OCI-LY1 (cell line): ENCODE data around the gene DDAH1.

Experiments
- H2AFZ ChIP-seq: fragments of 200-600 bp; sonication (generic), shearing (Covaris generic); 2 replicates; pipeline ENCODE4 v1.6.0; 2014; ENCODE audit warnings: antibody characterized with exemption, mild to moderate bottlenecking, low read length
- H3F3A ChIP-seq: fragments of 200-600 bp; sonication (generic), shearing (Covaris generic); 2 replicates; pipeline ENCODE4 v1.6.0; 2014; ENCODE audit warnings: mild to moderate bottlenecking, antibody characterized with exemption, low read length, moderate library complexity; ENCODE audit not compliant: insufficient read depth
- H3K27ac ChIP-seq: fragments of 200-600 bp; sonication (generic); 2 replicates; pipeline ENCODE4 v1.5.1; 2014; ENCODE audit warnings: low read length, mixed run types, mild to moderate bottlenecking, low read depth; ENCODE audit not compliant: poor library complexity, severe bottlenecking
- H3K27me3 ChIP-seq: fragments of 200-600 bp; sonication (generic); 2 replicates; pipeline ENCODE4 v1.6.0; 2014; ENCODE audit warnings: antibody characterized with exemption, mild to moderate bottlenecking, low read length, moderate library complexity; ENCODE audit not compliant: insufficient read depth
- H3K36me3 ChIP-seq: fragments of 200-600 bp; sonication (generic); 2 replicates; pipeline ENCODE4 v1.6.1; 2014; ENCODE audit warnings: mild to moderate bottlenecking, antibody characterized with exemption, low read length, moderate library complexity, mixed read lengths; ENCODE audit not compliant: insufficient read depth
- H3K4me1 ChIP-seq: fragments of 200-600 bp; sonication (generic); 2 replicates; pipeline ENCODE4 v1.5.1; 2014; ENCODE audit warnings: mild to moderate bottlenecking, low read length, moderate library complexity; ENCODE audit not compliant: insufficient read depth, severe bottlenecking
- H3K4me2 ChIP-seq: fragments of 200-600 bp; sonication (generic), shearing (Covaris generic); 2 replicates; pipeline ENCODE4 v1.6.1; 2014; ENCODE audit warnings: low read length
- H3K4me3 ChIP-seq: fragments of 200-600 bp; sonication (generic); 2 replicates; pipeline ENCODE4 v1.5.1; 2014; ENCODE audit warnings: low read length, low read depth, mild to moderate bottlenecking, mixed read lengths; ENCODE audit not compliant: poor library complexity, severe bottlenecking
- H3K79me2 ChIP-seq: fragments of 200-600 bp; shearing (Covaris generic); 2 replicates; pipeline ENCODE4 v1.6.1; 2016; ENCODE audit warnings: mixed run types, low read length, mixed read lengths; ENCODE audit not compliant: insufficient read depth
- H3K9ac ChIP-seq: fragments of 200-600 bp; sonication (generic), shearing (Covaris generic); 2 replicates; pipeline ENCODE4 v1.6.1; 2014; ENCODE audit warnings: mild to moderate bottlenecking, low read length, mixed read lengths
- H3K9me2 ChIP-seq: fragments of 200-600 bp; sonication (generic), shearing (Covaris generic); 2 replicates; pipeline ENCODE4 v1.6.1; 2014; ENCODE audit warnings: low read depth, mild to moderate bottlenecking, low read length, mixed read lengths
- H3K9me3 ChIP-seq: fragments of 200-600 bp; shearing (Covaris generic); 2 replicates; pipeline ENCODE4 v1.6.1; 2014; ENCODE audit warnings: low read length, mixed read lengths
- H4K20me1 ChIP-seq: fragments of 200-600 bp; sonication (generic), shearing (Covaris generic); 2 replicates; pipeline ENCODE4 v1.6.0; 2016; ENCODE audit warnings: mild to moderate bottlenecking, low read length; ENCODE audit not compliant: insufficient read depth
- CTCF ChIP-seq: fragments of 200-600 bp; sonication (generic), shearing (Covaris generic); IDR thresholded peaks from 2 replicates; pipeline ENCODE4 v1.5.1; 2017; ENCODE audit warnings: mild to moderate bottlenecking, antibody characterized with exemption, low read length, moderate library complexity, mixed read lengths
- EZH2 ChIP-seq: fragments of 200-600 bp; sonication (generic), shearing (Covaris generic); IDR thresholded peaks from 2 replicates; pipeline ENCODE4 v1.8.0; 2017; ENCODE audit warnings: borderline replicate concordance, mixed run types, mild to moderate bottlenecking, antibody characterized with exemption, low read length, moderate library complexity, mixed read lengths

Gene DDAH1

GRCh38 chr1:85313888-85314696 is 150.9 kb downstream of the DDAH1 start:
- TF ChIP-seq CTCF, result no peak
- TF ChIP-seq EZH2, result no peak
- Histone ChIP-seq H2AFZ (no peak overlapping the region), H3K4me3 (no peak overlapping the region), H3K4me2 (no peak overlapping the region), H3K9ac (no peak overlapping the region), H3F3A (no peaks in the 10 kb centered on the region), H3K27ac (no peak overlapping the region), H3K4me1 (no peaks in the 10 kb centered on the region), H3K27me3 (no peaks in the 10 kb centered on the region), H3K9me2 (no peaks in the 10 kb centered on the region), H3K36me3 (no peaks in the 10 kb centered on the region), H3K79me2 (no peaks in the 10 kb centered on the region), H3K9me3 (no peaks in the 10 kb centered on the region), H4K20me1 (no peaks in the 10 kb centered on the region)

GRCh38 chr1:85311818-85312217 is 153.1 kb downstream of the DDAH1 start:
- H3F3A ChIP-seq, result no peaks in the 10 kb centered on the region
- no peaks in the 10 kb centered on the region for H3K79me2 ChIP-seq
- H2AFZ ChIP-seq, result no peak overlapping the region
- H3K27me3 ChIP-seq, result no peaks in the 10 kb centered on the region
- no peaks in the 10 kb centered on the region for H3K9me2 ChIP-seq
- H3K27ac ChIP-seq, result no peak overlapping the region
- no peak overlapping the region for H3K9ac ChIP-seq
- no peaks in the 10 kb centered on the region for H3K36me3 ChIP-seq
- no peak overlapping the region for H3K4me3 ChIP-seq
- TF ChIP-seq CTCF (no peak), EZH2 (no peak)
- no peak overlapping the region for H3K4me2 ChIP-seq
- H4K20me1 ChIP-seq, result no peaks in the 10 kb centered on the region
- H3K9me3 ChIP-seq, result no peaks in the 10 kb centered on the region
- peaks cover 7% of the 10 kb centered on the region for H3K4me1 ChIP-seq

- Histone ChIP-seq H3K79me2 (no peaks in the 10 kb centered on the region), H3K9ac (no peak overlapping the region), H3K9me2 (no peaks in the 10 kb centered on the region), H3K27me3 (no peaks in the 10 kb centered on the region), H3K36me3 (no peaks in the 10 kb centered on the region), H3K4me3 (no peak overlapping the region), H4K20me1 (no peaks in the 10 kb centered on the region), H2AFZ (no peak overlapping the region), H3K27ac (no peak overlapping the region), H3K4me1 (peaks cover 7% of the 10 kb centered on the region), H3K9me3 (no peaks in the 10 kb centered on the region), H3F3A (no peaks in the 10 kb centered on the region), H3K4me2 (no peak overlapping the region)
- TF ChIP-seq EZH2, result no peak
- TF ChIP-seq CTCF, result no peak
Observed at GRCh38 chr1:85308833-85309350, 156.1 kb downstream of the DDAH1 start.
